Kidney (tissue), 14 donors: Measurements from ENCODE around the gene ABHD10. TPM values are rescaled to one million over a fixed set of nuclear protein-coding genes. Genes with fewer than 3 reads are reported as not detected.

Source experiments
- DNase-seq, 5 donors: peaks; one replicate each; pipeline ENCODE4 v3.0.0-alpha.2; 2013 to 2020
- FAIRE-seq: peaks from 2 replicates; lab custom pipeline; 2012; peaks lifted over from hg19 to GRCh38; lab: Jason Lieb, UNC
- H3K27ac ChIP-seq, 2 donors: one replicate each; pipeline ENCODE4 v1.7.0; 2013; ENCODE audit warnings: low read depth in 2 of 2, low read length in 2 of 2, inconsistent platforms in 1 of 2
- H3K27me3 ChIP-seq: one replicate; pipeline ENCODE4 v1.7.1; 2013; ENCODE audit warnings: low read length, inconsistent platforms; ENCODE audit not compliant: control insufficient read depth, insufficient read depth
- H3K36me3 ChIP-seq, 3 donors: one replicate each; pipeline versions ENCODE4 v1.7.0 to v1.7.1; 2013; ENCODE audit warnings: low read length in 3 of 3, control low read depth in 1 of 3, inconsistent platforms in 1 of 3; ENCODE audit not compliant: insufficient read depth in 3 of 3, control insufficient read depth in 2 of 3
- H3K4me1 ChIP-seq, 3 donors: one replicate each; pipeline versions ENCODE4 v1.7.0 to v1.7.1; 2013; ENCODE audit warnings: low read length in 3 of 3, inconsistent platforms in 1 of 3, low read depth in 1 of 3; ENCODE audit not compliant: control insufficient read depth in 2 of 3, insufficient read depth in 2 of 3
- H3K4me3 ChIP-seq, 3 donors: one replicate each; pipeline versions ENCODE4 v1.7.0 to v1.8.1; 2013; ENCODE audit warnings: low read length in 3 of 3, control low read depth in 1 of 3, inconsistent platforms in 1 of 3
- H3K9ac ChIP-seq, 3 donors: one replicate each; pipeline versions ENCODE4 v1.7.0 to v1.7.1; 2013; ENCODE audit warnings: low read length in 3 of 3, control low read depth in 1 of 3, inconsistent platforms in 1 of 3
- H3K9me3 ChIP-seq, 3 donors: one replicate each; pipeline versions ENCODE4 v1.7.0 to v1.7.1; 2013; ENCODE audit warnings: low read length in 3 of 3, control low read depth in 1 of 3, inconsistent platforms in 1 of 3; ENCODE audit not compliant: control insufficient read depth in 2 of 3, insufficient read depth in 1 of 3
- intact Hi-C: fragments of 100-400 bp; cut with DNase I; formaldehyde crosslinking; loops from one replicate; pipeline ENCODE4 v1.11.1; 2022
- polyA plus RNA-seq: library from polyadenylated mRNA; stranded (reverse); fragments of 350-450 nt; fragmentation: Illumina TruSeq; extraction: RNeasy Lipid Tissue Mini Kit (QIAGEN cat#74804); gene quantifications from one replicate; pipeline ENCODE4 v1.2.3, GENCODE V29; 2014; ENCODE audit warnings: low read depth, low replicate concordance; ENCODE audit not compliant: insufficient read depth
- total RNA-seq: library from RNA; stranded (reverse); fragmentation: NEBNext Ultra II Directional; extraction: Animal tissue kit (Norgen Biotek cat#: 25700); gene quantifications from one replicate; pipeline ENCODE4 v1.2.1, GENCODE V29; 2021
- TF ChIP-seq, protein P1 (sequence below): IDR thresholded peaks from 3 replicates; pipeline ENCODE4 v1.5.1; 2012; ENCODE audit warnings: mild to moderate bottlenecking, moderate library complexity, borderline replicate concordance; ENCODE audit not compliant: insufficient read depth; ENCODE audit errors: extremely low read depth
- donor health status: control.
- donor health status: control.
- donor health status: control.
- donor health status: control.
- donor health status: control.
- donor health status: DM: yes; HTN: yes; CAD: no.
- donor health status: Normal renal cell carcinoma (clear cell type).

Gene ABHD10
- total and polyA plus RNA-seq, 2 donors from 2014 or later = 30.9 to 53.2 TPM

DNA sequence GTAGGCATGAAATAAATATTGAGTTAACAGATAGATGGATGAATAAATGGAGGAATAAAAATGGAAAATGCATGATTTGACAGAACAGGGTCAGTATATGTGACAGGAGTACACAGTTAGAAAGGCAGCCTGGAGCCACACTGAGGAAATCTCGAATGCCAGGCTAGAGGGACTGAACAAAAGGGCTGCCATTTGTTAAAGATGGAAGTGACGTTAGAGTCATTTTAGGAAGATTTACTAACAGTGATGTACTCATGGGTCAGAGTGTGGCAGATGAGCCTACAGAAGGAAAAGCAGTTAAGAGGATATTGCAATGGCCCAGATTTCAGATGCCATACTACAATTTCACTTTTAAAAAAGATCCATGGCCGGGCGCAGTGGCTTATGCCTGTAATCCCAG is 48.3 kb downstream of the ABHD10 start:
- DNase-seq = no peak
- Histone ChIP-seq H3K27ac (no peak overlapping the region), H3K9me3 (no peaks in the 10 kb centered on the region), H3K36me3 (no peaks in the 10 kb centered on the region), H3K27me3 (no peaks in the 10 kb centered on the region), H3K4me1 (no peaks in the 10 kb centered on the region), H3K4me3 (no peak overlapping the region), H3K9ac (no peak overlapping the region)
- intact Hi-C loops = no loop called here
- no peak for FAIRE-seq
- TF ChIP-seq, protein P1, sequence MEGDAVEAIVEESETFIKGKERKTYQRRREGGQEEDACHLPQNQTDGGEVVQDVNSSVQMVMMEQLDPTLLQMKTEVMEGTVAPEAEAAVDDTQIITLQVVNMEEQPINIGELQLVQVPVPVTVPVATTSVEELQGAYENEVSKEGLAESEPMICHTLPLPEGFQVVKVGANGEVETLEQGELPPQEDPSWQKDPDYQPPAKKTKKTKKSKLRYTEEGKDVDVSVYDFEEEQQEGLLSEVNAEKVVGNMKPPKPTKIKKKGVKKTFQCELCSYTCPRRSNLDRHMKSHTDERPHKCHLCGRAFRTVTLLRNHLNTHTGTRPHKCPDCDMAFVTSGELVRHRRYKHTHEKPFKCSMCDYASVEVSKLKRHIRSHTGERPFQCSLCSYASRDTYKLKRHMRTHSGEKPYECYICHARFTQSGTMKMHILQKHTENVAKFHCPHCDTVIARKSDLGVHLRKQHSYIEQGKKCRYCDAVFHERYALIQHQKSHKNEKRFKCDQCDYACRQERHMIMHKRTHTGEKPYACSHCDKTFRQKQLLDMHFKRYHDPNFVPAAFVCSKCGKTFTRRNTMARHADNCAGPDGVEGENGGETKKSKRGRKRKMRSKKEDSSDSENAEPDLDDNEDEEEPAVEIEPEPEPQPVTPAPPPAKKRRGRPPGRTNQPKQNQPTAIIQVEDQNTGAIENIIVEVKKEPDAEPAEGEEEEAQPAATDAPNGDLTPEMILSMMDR = no peak

DNA sequence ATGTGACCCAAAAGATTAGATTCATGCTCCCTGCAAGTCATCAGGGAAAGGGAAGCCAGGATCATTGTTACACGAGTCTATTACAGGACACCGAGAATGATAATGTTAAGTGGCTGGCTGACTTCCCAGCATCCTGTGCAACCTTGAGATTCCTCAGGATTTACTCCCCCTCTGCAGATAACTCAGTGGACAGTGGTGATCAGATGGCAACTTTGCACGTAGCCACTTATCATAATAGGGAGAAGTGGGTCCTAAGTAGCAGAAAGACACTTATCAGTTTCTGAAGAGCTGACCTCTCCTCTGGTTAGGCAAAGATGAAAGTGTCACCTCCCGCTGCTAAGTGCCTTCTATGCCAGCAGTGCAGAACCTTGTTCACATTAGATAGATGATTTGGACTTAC is 49.0 kb downstream of the ABHD10 start:
- Histone ChIP-seq H3K27ac (no peak overlapping the region), H3K4me3 (no peak overlapping the region), H3K9ac (no peak overlapping the region), H3K4me1 (no peaks in the 10 kb centered on the region), H3K27me3 (no peaks in the 10 kb centered on the region), H3K9me3 (no peaks in the 10 kb centered on the region), H3K36me3 (no peaks in the 10 kb centered on the region)
- TF ChIP-seq, protein P1 = no peak
- intact Hi-C loops = no loop called here
- no peak for DNase-seq
- FAIRE-seq = no peak

DNA sequence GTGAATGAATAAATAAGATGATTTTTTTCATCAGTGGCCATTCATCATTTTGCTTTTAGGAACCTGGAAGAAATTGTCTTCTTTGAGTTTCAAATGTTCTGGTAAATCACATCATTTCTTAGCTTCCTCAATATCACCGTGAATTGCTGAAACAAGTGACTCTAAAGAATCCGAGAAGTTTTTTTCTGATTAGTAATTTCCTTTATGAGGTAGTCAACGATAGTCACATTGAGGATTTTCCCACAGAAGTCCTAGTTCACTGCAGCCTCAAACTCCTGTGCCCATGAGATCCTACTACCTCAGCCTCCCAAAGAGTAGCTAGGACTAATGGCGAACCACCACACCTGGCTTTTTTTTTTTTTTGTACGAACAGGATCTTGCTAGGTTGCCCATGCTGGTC is 52.1 kb downstream of the ABHD10 start:
- no peak overlapping the region for H3K9ac ChIP-seq
- H3K27ac ChIP-seq = no peak overlapping the region
- no peaks in the 10 kb centered on the region for H3K9me3 ChIP-seq
- H3K4me3 ChIP-seq = no peak overlapping the region
- DNase-seq (no peak), FAIRE-seq (no peak)
- no peaks in the 10 kb centered on the region for H3K36me3 ChIP-seq
- no peaks in the 10 kb centered on the region for H3K27me3 ChIP-seq
- TF ChIP-seq, protein P1 = no peak
- no peaks in the 10 kb centered on the region for H3K4me1 ChIP-seq
- intact Hi-C loops = no loop called here

DNA sequence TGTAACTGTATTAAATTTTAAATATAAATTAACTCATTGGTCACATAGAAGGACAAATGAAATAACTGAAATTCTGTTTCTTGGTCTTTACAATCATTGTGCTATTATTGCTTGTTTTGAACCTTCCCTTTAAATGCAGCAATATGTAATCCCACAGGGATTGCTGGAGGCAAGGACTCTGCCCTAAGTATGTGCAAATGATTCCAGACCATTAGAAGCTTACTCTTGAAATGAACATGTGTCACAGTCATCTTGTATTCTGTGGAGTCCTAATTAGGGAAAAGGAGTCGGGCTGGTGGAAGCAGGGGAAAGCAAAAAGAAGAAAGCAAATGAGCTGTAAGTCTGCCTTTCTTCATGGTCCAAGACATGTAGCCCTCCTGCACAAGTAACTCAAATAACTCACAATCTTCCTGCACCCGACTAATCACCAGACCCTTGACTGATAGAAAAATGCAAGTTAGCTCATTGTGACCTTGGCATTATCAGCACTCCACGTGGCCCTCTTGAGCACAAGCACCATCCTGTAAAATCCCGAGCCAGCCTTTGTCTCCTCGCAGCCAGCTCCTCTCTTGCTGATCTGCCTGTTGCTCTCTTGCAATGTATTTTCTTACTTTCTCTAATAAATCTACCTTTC is 53.4 kb downstream of the ABHD10 start:
- Histone ChIP-seq H3K9me3 (no peaks in the 10 kb centered on the region), H3K9ac (no peak overlapping the region), H3K36me3 (no peaks in the 10 kb centered on the region), H3K4me1 (no peaks in the 10 kb centered on the region), H3K27ac (no peak overlapping the region), H3K27me3 (no peaks in the 10 kb centered on the region), H3K4me3 (no peak overlapping the region)
- FAIRE-seq (no peak), DNase-seq (no peak)
- intact Hi-C loops = no loop called here
- TF ChIP-seq, protein P1 = no peak
